Transverse colon (tissue), 4 donors: ENCODE results near the gene DVL1. TPM values are rescaled to one million over a fixed set of nuclear protein-coding genes. Genes with fewer than 3 reads are reported as not detected.

Source experiments
- DNase-seq: peaks from one replicate; pipeline ENCODE4 v3.0.0-alpha.2; 2019
- H3K27ac ChIP-seq, 4 donors: fragments of 200-600 bp; sonication (generic); 2 replicates each; pipeline ENCODE4 v1.5.1; 2016 to 2018; ENCODE audit warnings: inconsistent platforms in 4 of 4
- H3K27me3 ChIP-seq: fragments of 200-600 bp; sonication (generic); 2 replicates; pipeline ENCODE4 v1.5.1; 2017; ENCODE audit warnings: inconsistent platforms
- H3K36me3 ChIP-seq, 4 donors: fragments of 200-600 bp; sonication (generic); 2 replicates each; pipeline ENCODE4 v1.5.1; 2017 to 2019; ENCODE audit warnings: inconsistent platforms in 4 of 4
- H3K4me1 ChIP-seq, 4 donors: fragments of 200-600 bp; sonication (generic); 2 replicates each; pipeline ENCODE4 v1.5.1; 2017 to 2020; ENCODE audit warnings: inconsistent platforms in 4 of 4
- H3K4me3 ChIP-seq, 4 donors: fragments of 200-600 bp; sonication (generic); 1 replicate in 1 of 4; 2 replicates in 3 of 4; pipeline versions ENCODE4 v1.5.1 to v1.6.1; 2017 to 2019; ENCODE audit warnings: inconsistent platforms in 4 of 4
- H3K9me3 ChIP-seq, 2 donors: fragments of 200-600 bp; sonication (generic); 2 replicates each; pipeline ENCODE4 v1.5.1; 2017 to 2019; ENCODE audit warnings: inconsistent platforms in 2 of 2
- CTCF ChIP-seq, 5 experiments: fragments of 200-600 bp in 3 of 5; fragments of 450-650 bp in 2 of 5; sonication (generic) in 3 of 5; IDR thresholded peaks; 1 replicate in 2 of 5; 2 replicates in 3 of 5; pipeline ENCODE4 v1.5.1; 2016 to 2017; ENCODE audit warnings: antibody characterized with exemption in 5 of 5, inconsistent platforms in 3 of 5, mild to moderate bottlenecking in 2 of 5, moderate library complexity in 1 of 5
- EP300 ChIP-seq: sonication (generic); formaldehyde crosslinking; IDR thresholded peaks from one replicate; pipeline ENCODE4 v1.6.1; 2017; ENCODE audit warnings: antibody characterized with exemption, low read depth
- POLR2A ChIP-seq: fragments of 450-650 bp; IDR thresholded peaks from one replicate; pipeline ENCODE4 v1.6.1; 2016; ENCODE audit warnings: antibody characterized with exemption, mild to moderate bottlenecking, moderate library complexity
- POLR2AphosphoS5 ChIP-seq, 3 donors: sonication (generic); formaldehyde crosslinking; IDR thresholded peaks; one replicate each; pipeline ENCODE4 v1.6.1; 2016; ENCODE audit warnings: antibody characterized with exemption in 3 of 3
- WGBS, 2 donors: methylation state at CpG; one replicate each; pipeline ENCODE4 v1.1.5; 2018; ENCODE audit warnings: low coverage in 1 of 2; 5-methylcytosine and 5-hydroxymethylcytosine counted together
- in situ Hi-C, 4 donors: fragments of 200-750 bp; cut with MboI; loops; one replicate each; pipeline versions ENCODE4 v1.15.0 to v1.15.1; 2017; ENCODE audit warnings: low sequenced_read_pairs in 3 of 4, low pct_ligation_motif_present in 1 of 4, low pct_unique_long_range_greater_than_20kb in 1 of 4
- intact Hi-C: fragments of 100-400 bp; cut with DNase I; formaldehyde crosslinking; loops from one replicate; pipeline ENCODE4 v1.15.1; 2023; ENCODE audit warnings: low total_unique reads
- total RNA-seq, 4 donors: library from RNA; depleted of rRNA; stranded (reverse); fragments of >200 nt; gene quantifications; one replicate each; pipeline ENCODE4 v1.1.0, GENCODE V29; 2016

DVL1 gene
- total RNA-seq, 4 donors from 2014 or later: 103 to 182 (median 115) TPM

GRCh38 chr1:1395166-1395565 lies 45.9 kb upstream of the DVL1 start:
- TF ChIP-seq CTCF (IDR thresholded peaks at IDR 0.05) (no peak), POLR2AphosphoS5 (IDR thresholded peaks at IDR 0.05) (no peak), POLR2A (no peak), EP300 (no peak)
- no peak overlapping the region for H3K27ac ChIP-seq
- DNase-seq: no peak
- WGBS, 2 donors: 88 to 90% methylated on average over 7 to 11 of the region's 11 CpGs
- H3K4me3 ChIP-seq: no peak overlapping the region
- H3K9me3 ChIP-seq: no peaks in the 10 kb centered on the region
- intact Hi-C loops: no loop called here
- in situ Hi-C loops: no loop called here
- H3K36me3 ChIP-seq: peaks cover 0 to 56% (median 29%) of the 10 kb centered on the region in 4 donors
- H3K27me3 ChIP-seq: no peaks in the 10 kb centered on the region
- H3K4me1 ChIP-seq: peaks cover 7 to 19% (median 15%) of the 10 kb centered on the region in 4 donors

GRCh38 chr1:1394116-1394515 lies 44.9 kb upstream of the DVL1 start:
- in situ Hi-C loops: no loop called here
- Histone ChIP-seq H3K4me3 (no peak overlapping the region), H3K36me3 (peaks cover 0 to 66% (median 34%) of the 10 kb centered on the region in 4 donors), H3K4me1 (peaks cover 5 to 15% (median 12%) of the 10 kb centered on the region in 4 donors), H3K27ac (no peak overlapping the region), H3K9me3 (no peaks in the 10 kb centered on the region), H3K27me3 (no peaks in the 10 kb centered on the region)
- 94% methylated on average over 3 to 7 of the region's 7 CpGs for WGBS, 2 donors
- intact Hi-C loops: no loop called here
- TF ChIP-seq POLR2AphosphoS5 (IDR thresholded peaks at IDR 0.05): no peak
- no peak for TF ChIP-seq CTCF (IDR thresholded peaks at IDR 0.05)
- TF ChIP-seq POLR2A: no peak
- TF ChIP-seq EP300: no peak
- no peak for DNase-seq

- H3K27ac ChIP-seq: no peak overlapping the region
- peaks cover 0 to 70% (median 37%) of the 10 kb centered on the region in 4 donors for H3K36me3 ChIP-seq
- WGBS, 2 donors: 96% methylated on average over 11 of the region's 11 CpGs; no CpG with 5 or more reads in 1 of the 2 donors
- DNase-seq: no peak
- no peak overlapping the region for H3K4me3 ChIP-seq
- H3K4me1 ChIP-seq: peaks cover 5 to 15% (median 12%) of the 10 kb centered on the region in 4 donors
- in situ Hi-C loops: no loop called here
- H3K27me3 ChIP-seq: no peaks in the 10 kb centered on the region
- intact Hi-C loops: no loop called here
- H3K9me3 ChIP-seq: no peaks in the 10 kb centered on the region
- TF ChIP-seq EP300: no peak
- no peak for TF ChIP-seq CTCF (IDR thresholded peaks at IDR 0.05)
- no peak for TF ChIP-seq POLR2AphosphoS5 (IDR thresholded peaks at IDR 0.05)
- no peak for TF ChIP-seq POLR2A
Measured at GRCh38 chr1:1393428-1393827, 44.2 kb upstream of the DVL1 start.

GRCh38 chr1:1393014-1393413 lies 43.8 kb upstream of the DVL1 start:
- intact Hi-C loops: no loop called here
- no peak for DNase-seq

More at GRCh38 chr1:1393014-1393413, 43.8 kb upstream of the DVL1 start:
- no peak for TF ChIP-seq POLR2AphosphoS5 (IDR thresholded peaks at IDR 0.05)
- no peak for TF ChIP-seq POLR2A
- TF ChIP-seq CTCF (IDR thresholded peaks at IDR 0.05): no peak
- no peak for TF ChIP-seq EP300
- Histone ChIP-seq H3K9me3 (no peaks in the 10 kb centered on the region), H3K27ac (no peak overlapping the region), H3K4me1 (peaks cover 3 to 10% (median 8%) of the 10 kb centered on the region in 4 donors), H3K36me3 (peaks cover 0 to 75% (median 39%) of the 10 kb centered on the region in 4 donors), H3K4me3 (no peak overlapping the region), H3K27me3 (no peaks in the 10 kb centered on the region)
- 91% methylated on average over 4 of the region's 4 CpGs; no CpG with 5 or more reads in 1 of the 2 donors for WGBS, 2 donors
- in situ Hi-C loops: no loop called here
